HG03025 (cell line): ENCODE measurements around the gene NLRP14.

Source experiments
- ATAC-seq: cut with Tn5 transposase; IDR thresholded peaks from one replicate; pipeline ENCODE4 v1.9.1; 2021; ENCODE audit warnings: mild to moderate bottlenecking, moderate library complexity; ENCODE audit not compliant: unreplicated experiment, low FRiP score

The NLRP14 gene

GRCh38 chr11:7056828-7057513, 36.7 kb downstream of the NLRP14 start:
- ATAC-seq: no peak

GRCh38 chr11:7057641-7058040, 37.4 kb downstream of the NLRP14 start:
- no peak for ATAC-seq

- ATAC-seq: no peak
Measured at GRCh38 chr11:7060868-7061267, 40.6 kb downstream of the NLRP14 start.

- ATAC-seq: no peak
Measured at GRCh38 chr11:7062534-7062933, 42.3 kb downstream of the NLRP14 start.

GRCh38 chr11:7072401-7073028, 52.2 kb downstream of the NLRP14 start:
- no peak for ATAC-seq

GRCh38 chr11:7077101-7077500, 56.8 kb downstream of the NLRP14 start:
- ATAC-seq: no peak

- no peak for ATAC-seq
Measured at GRCh38 chr11:7079545-7080135, 59.4 kb downstream of the NLRP14 start.

- ATAC-seq: no peak
Measured at GRCh38 chr11:7080900-7081299, 60.6 kb downstream of the NLRP14 start.

GRCh38 chr11:7081441-7081840, 61.2 kb downstream of the NLRP14 start:
- ATAC-seq: no peak

- ATAC-seq: no peak
Measured at GRCh38 chr11:7088921-7089320, 68.6 kb downstream of the NLRP14 start, which contains the start of gene RBMXL2. Gene RBMXL2, plus strand, starts transcription at chr11:7088998. Its CDS starts 123 bp downstream, at chr11:7089121.

GRCh38 chr11:7089328-7090251, 69.3 kb downstream of the NLRP14 start:
- no peak for ATAC-seq

- peak; percentile 55 for ATAC-seq
Measured at GRCh38 chr11:7098235-7098832, 78.1 kb downstream of the NLRP14 start.

GRCh38 chr11:7115780-7116179, 95.5 kb downstream of the NLRP14 start:
- ATAC-seq: no peak

GRCh38 chr11:7116370-7116769, 96.1 kb downstream of the NLRP14 start:
- no peak for ATAC-seq
